Astrocyte (in vitro differentiated cells and primary cell): ENCODE measurements around the gene ALPL.

Experiments
- EZH2 ChIP-seq: IDR thresholded peaks from 2 replicates; pipeline ENCODE4 v1.6.1; 2012; ENCODE audit warnings: mild to moderate bottlenecking, low read length, inconsistent platforms; ENCODE audit not compliant: insufficient read depth
- TF ChIP-seq, protein P1 (sequence below): IDR thresholded peaks from 2 replicates; pipeline ENCODE4 v1.5.1; 2011; ENCODE audit warnings: low read depth, mild to moderate bottlenecking, inconsistent platforms, low read length, moderate library complexity; ENCODE audit not compliant: insufficient read depth

DNA sequence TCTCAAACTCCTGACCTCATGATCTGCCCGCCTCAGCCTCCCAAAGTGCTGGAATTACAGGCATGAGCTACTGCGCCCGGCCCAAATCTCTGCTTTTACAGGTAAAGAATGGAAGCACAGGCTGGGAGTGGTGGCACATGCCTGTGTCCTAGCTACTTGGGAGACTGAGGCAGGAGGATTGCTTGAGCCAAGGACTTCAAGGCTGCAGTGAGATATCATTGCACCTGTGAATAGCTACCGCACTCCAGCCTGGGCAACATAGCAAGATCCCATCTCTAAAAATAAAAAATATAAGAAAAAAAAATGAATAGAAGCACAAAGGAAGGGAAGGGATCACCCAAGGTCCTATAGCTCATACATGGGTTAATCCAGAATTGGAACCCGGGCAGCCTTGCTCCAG is 15.0 kb downstream of the ALPL start:
- TF ChIP-seq, protein P1, sequence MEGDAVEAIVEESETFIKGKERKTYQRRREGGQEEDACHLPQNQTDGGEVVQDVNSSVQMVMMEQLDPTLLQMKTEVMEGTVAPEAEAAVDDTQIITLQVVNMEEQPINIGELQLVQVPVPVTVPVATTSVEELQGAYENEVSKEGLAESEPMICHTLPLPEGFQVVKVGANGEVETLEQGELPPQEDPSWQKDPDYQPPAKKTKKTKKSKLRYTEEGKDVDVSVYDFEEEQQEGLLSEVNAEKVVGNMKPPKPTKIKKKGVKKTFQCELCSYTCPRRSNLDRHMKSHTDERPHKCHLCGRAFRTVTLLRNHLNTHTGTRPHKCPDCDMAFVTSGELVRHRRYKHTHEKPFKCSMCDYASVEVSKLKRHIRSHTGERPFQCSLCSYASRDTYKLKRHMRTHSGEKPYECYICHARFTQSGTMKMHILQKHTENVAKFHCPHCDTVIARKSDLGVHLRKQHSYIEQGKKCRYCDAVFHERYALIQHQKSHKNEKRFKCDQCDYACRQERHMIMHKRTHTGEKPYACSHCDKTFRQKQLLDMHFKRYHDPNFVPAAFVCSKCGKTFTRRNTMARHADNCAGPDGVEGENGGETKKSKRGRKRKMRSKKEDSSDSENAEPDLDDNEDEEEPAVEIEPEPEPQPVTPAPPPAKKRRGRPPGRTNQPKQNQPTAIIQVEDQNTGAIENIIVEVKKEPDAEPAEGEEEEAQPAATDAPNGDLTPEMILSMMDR, result no peak
- TF ChIP-seq EZH2, result no peak
